ENCODE measurements around the gene TRAFD1. TPM values are rescaled to one million over a fixed set of nuclear protein-coding genes. Genes with fewer than 3 reads are reported as not detected.
A peak's percentile ranks its signal among the peaks of the same experiment; 100 is the strongest.

The TRAFD1 gene
- total and polyA plus RNA-seq, 2 of the 13 experiments (the other 11 are each of a cell fraction or from before 2014, with no cell fraction given) = 9.5 to 20.9 TPM

DNA sequence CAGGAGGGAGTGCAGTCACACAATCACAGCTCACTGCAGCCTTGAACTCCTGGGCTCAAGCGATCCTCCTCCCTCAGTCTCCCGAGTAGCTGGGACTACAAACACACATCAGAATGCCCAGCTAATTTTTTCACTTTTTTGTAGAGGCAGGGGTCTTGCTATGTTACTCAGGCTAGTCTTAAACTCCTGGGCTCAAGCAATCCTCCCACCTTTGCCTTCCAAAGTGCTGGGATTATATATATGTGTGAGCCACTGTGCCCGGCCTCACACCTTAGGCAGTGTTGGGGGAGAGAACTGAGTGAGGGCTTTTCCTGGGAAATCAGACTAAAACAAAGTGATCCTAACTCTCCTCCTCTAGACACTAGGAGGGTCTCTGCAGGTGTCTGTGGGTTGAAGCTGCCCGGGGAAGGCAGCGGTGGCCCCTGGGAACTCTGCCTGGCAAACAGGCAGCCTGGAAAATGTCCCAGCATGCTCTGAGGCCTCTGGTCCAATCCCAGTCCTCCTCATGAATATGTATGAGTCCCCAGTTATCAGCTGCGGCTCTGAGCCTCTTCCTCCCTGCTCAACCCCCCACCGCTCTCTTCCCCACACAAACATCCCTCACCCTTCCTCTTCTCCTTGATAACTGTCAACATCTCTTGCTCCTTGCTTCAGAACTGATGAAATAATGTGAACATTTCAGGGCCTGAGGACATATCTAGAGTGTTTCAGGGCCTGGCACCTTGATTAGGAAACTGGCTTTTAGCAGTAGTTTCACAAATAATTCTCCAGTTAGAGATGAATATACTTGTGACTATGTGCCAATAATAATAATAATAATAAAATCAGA, 8.9 kb upstream of the TRAFD1 start:
- DNase-seq (ENCODE audit: low spot score) = peak; percentile 83
- H3K4me3 ChIP-seq (replicated peaks in 1 of 3; ENCODE audit: insufficient read depth in 1 of 3, low read depth in 2 of 3, low read length in 3 of 3) = peak overlapping the region; percentile 51 to 62 (median 59)
- no peak for TF ChIP-seq HMGA1 (CRISPR knock-in tag; conservative IDR thresholded peaks at IDR 0.05)
- TF ChIP-seq ZNF652 (CRISPR knock-in tag; IDR thresholded peaks at IDR 0.05; ENCODE audit: borderline replicate concordance, low read depth) = no peak
- TF ChIP-seq REL (CRISPR knock-in tag; conservative IDR thresholded peaks at IDR 0.05) = no peak
- TF ChIP-seq PHF21A (CRISPR knock-in tag; IDR thresholded peaks at IDR 0.05) = peak; percentile 58
- no peak for TF ChIP-seq TCF12 (IDR thresholded peaks at IDR 0.05)
- no peak for TF ChIP-seq TCF12 (CRISPR knock-in tag; IDR thresholded peaks at IDR 0.05)
- no peak for TF ChIP-seq TBP (CRISPR knock-in tag; IDR thresholded peaks at IDR 0.05)
- no peak for TF ChIP-seq STAG1 (CRISPR knock-in tag; IDR thresholded peaks at IDR 0.05)
- TF ChIP-seq, protein P1, sequence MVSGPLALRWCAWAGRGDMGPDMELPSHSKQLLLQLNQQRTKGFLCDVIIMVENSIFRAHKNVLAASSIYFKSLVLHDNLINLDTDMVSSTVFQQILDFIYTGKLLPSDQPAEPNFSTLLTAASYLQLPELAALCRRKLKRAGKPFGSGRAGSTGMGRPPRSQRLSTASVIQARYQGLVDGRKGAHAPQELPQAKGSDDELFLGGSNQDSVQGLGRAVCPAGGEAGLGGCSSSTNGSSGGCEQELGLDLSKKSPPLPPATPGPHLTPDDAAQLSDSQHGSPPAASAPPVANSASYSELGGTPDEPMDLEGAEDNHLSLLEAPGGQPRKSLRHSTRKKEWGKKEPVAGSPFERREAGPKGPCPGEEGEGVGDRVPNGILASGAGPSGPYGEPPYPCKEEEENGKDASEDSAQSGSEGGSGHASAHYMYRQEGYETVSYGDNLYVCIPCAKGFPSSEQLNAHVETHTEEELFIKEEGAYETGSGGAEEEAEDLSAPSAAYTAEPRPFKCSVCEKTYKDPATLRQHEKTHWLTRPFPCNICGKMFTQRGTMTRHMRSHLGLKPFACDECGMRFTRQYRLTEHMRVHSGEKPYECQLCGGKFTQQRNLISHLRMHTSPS (CRISPR knock-in tag; IDR thresholded peaks at IDR 0.05; ENCODE audit: low read depth) = no peak
- TF ChIP-seq SALL1 (CRISPR knock-in tag; IDR thresholded peaks at IDR 0.05) = peak; percentile 76
- TF ChIP-seq, protein P2, sequence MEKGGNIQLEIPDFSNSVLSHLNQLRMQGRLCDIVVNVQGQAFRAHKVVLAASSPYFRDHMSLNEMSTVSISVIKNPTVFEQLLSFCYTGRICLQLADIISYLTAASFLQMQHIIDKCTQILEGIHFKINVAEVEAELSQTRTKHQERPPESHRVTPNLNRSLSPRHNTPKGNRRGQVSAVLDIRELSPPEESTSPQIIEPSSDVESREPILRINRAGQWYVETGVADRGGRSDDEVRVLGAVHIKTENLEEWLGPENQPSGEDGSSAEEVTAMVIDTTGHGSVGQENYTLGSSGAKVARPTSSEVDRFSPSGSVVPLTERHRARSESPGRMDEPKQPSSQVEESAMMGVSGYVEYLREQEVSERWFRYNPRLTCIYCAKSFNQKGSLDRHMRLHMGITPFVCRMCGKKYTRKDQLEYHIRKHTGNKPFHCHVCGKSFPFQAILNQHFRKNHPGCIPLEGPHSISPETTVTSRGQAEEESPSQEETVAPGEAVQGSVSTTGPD (CRISPR knock-in tag; IDR thresholded peaks at IDR 0.05) = no peak
- peak; percentile 56; the same call in 1 of the 2 replicates for TF ChIP-seq ZSCAN31 (CRISPR knock-in tag; IDR thresholded peaks at IDR 0.05; ENCODE audit: low read depth)
- no peak for TF ChIP-seq ZFAT (CRISPR knock-in tag; conservative IDR thresholded peaks at IDR 0.05)
- TF ChIP-seq, protein P3, sequence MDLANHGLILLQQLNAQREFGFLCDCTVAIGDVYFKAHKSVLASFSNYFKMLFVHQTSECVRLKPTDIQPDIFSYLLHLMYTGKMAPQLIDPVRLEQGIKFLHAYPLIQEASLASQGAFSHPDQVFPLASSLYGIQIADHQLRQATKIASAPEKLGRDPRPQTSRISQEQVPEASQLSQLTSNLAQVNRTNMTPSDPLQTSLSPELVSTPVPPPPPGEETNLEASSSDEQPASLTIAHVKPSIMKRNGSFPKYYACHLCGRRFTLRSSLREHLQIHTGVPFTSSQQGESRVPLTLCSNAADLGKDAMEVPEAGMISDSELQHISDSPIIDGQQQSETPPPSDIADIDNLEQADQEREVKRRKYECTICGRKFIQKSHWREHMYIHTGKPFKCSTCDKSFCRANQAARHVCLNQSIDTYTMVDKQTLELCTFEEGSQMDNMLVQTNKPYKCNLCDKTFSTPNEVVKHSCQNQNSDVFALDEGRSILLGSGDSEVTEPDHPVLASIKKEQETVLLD (CRISPR knock-in tag; IDR thresholded peaks at IDR 0.05; ENCODE audit: low read depth) = no peak
- peak; percentile 59 for TF ChIP-seq RBFOX2 (IDR thresholded peaks at IDR 0.05; ENCODE audit: low read depth, low read length)
- TF ChIP-seq MXI1 (IDR thresholded peaks at IDR 0.05; ENCODE audit: borderline replicate concordance, low read depth, low read length) = no peak; the same call in 2 of the 3 replicates
- TF ChIP-seq KLF16 (CRISPR knock-in tag; IDR thresholded peaks at IDR 0.05) = 0 out of 4 replicates have a peak, but pooled peaks of 1 of the 2 experiments have one; percentile 47
- TF ChIP-seq NONO (IDR thresholded peaks at IDR 0.05) = no peak
- no peak for TF ChIP-seq NONO (CRISPR knock-in tag; conservative IDR thresholded peaks at IDR 0.05)
- no peak for TF ChIP-seq DPF2 (CRISPR knock-in tag; IDR thresholded peaks at IDR 0.05; ENCODE audit: borderline replicate concordance, low read depth)
- TF ChIP-seq STAT5B (CRISPR knock-in tag; IDR thresholded peaks at IDR 0.05) = no peak

More for the DNA sequence above, 8.9 kb upstream of the TRAFD1 start:
- Histone ChIP-seq H2AFZ (ENCODE audit: low read length) (peak overlapping the region; percentile 59), H3K79me2 (ENCODE audit: insufficient read depth, low read length) (no peaks in the 10 kb centered on the region), H3K27ac (ENCODE audit: extremely low read length, insufficient read depth, low read length) (peak overlapping the region; percentile 68), H3K9ac (ENCODE audit: insufficient read depth, low read depth, low read length) (peak overlapping the region; percentile 66), H3K9me3 (ENCODE audit: low read length) (no peaks in the 10 kb centered on the region), H4K20me1 (ENCODE audit: insufficient read depth, low read length) (no peaks in the 10 kb centered on the region), H3K4me1 (ENCODE audit: insufficient read depth, low read length) (peaks cover 48% of the 10 kb centered on the region), H3K36me3 (replicated peaks in 1 of 2; ENCODE audit: control insufficient read depth in 1 of 2, insufficient read depth in 2 of 2, low read length in 2 of 2) (no peaks in the 10 kb centered on the region), H3K4me2 (ENCODE audit: low read depth, low read length) (peak overlapping the region; percentile 89), H3K27me3 (ENCODE audit: control insufficient read depth in 1 of 2, insufficient read depth in 2 of 2, low read length in 2 of 2) (no peaks in the 10 kb centered on the region; a peak in 1 of 5 replicates)
- FAIRE-seq (peak; percentile 95), ATAC-seq (peak; percentile 97)
- intact Hi-C loops (cut with micrococcal nuclease; ENCODE audit: unreplicated experiment) (no loop called here), in situ Hi-C loops (cut with HindIII; ENCODE audit: extremely low pct_ligation_motif_present, low pct_unique_long_range_greater_than_20kb) (loop anchor here (10.0 kb wide), 1 partner anchor 298 kb away; the partner anchor contains the start of gene PTPN11)
- no TSS peak for BruUV-seq (replicated peaks)
- CTCF ChIA-PET (ENCODE audit: low intra/inter-chr PET ratio, low total read pairs) = no interaction called here
- 3% methylated on average over 5 of the region's 7 CpGs for WGBS (ENCODE audit: low lambda C conversion rate)
- POLR2A ChIA-PET = interaction anchor here (0.6 to 3.5 kb wide), 6 partner anchors 9 to 171 kb away, joined by 3 to 51 read pairs (median 4); partner anchors contain the start of genes ERP29, TMEM116 and TRAFD1
